ENCODE data around the gene PARD3B.

The PARD3B gene

DNA sequence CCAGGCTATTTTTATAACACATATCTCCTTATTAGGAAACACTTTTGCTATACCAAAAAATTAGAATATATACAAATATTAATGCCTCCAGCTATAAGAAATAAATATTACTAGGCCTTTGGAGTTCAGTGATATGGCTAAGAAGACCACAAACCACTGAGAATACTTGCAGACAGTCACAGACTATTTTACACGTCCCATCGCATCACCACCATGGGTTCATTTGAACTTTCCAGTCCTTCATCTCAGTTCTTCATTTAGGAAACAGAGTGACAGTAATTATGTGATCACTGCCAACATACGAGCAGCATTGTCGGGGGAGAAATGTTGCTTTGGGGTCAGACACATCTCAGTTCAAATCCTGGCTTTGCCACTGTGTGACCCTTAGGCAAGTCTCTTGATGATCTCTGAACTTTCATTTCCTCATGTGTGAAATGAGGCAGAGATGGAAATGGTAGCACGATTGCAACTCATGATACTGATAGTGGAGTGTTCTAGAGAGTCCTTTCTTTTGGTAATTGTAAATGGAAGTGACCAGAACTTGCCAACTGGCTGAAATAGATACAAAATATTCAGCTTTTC, 998.1 kb downstream of the PARD3B start:
- no peak for DNase-seq (ENCODE audit: low spot score)
- Histone ChIP-seq H3K4me3 (no peak overlapping the region), H3K27ac (no peak overlapping the region)
- TF ChIP-seq, protein P1, sequence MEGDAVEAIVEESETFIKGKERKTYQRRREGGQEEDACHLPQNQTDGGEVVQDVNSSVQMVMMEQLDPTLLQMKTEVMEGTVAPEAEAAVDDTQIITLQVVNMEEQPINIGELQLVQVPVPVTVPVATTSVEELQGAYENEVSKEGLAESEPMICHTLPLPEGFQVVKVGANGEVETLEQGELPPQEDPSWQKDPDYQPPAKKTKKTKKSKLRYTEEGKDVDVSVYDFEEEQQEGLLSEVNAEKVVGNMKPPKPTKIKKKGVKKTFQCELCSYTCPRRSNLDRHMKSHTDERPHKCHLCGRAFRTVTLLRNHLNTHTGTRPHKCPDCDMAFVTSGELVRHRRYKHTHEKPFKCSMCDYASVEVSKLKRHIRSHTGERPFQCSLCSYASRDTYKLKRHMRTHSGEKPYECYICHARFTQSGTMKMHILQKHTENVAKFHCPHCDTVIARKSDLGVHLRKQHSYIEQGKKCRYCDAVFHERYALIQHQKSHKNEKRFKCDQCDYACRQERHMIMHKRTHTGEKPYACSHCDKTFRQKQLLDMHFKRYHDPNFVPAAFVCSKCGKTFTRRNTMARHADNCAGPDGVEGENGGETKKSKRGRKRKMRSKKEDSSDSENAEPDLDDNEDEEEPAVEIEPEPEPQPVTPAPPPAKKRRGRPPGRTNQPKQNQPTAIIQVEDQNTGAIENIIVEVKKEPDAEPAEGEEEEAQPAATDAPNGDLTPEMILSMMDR (IDR thresholded peaks at IDR 0.05): no peak

DNA sequence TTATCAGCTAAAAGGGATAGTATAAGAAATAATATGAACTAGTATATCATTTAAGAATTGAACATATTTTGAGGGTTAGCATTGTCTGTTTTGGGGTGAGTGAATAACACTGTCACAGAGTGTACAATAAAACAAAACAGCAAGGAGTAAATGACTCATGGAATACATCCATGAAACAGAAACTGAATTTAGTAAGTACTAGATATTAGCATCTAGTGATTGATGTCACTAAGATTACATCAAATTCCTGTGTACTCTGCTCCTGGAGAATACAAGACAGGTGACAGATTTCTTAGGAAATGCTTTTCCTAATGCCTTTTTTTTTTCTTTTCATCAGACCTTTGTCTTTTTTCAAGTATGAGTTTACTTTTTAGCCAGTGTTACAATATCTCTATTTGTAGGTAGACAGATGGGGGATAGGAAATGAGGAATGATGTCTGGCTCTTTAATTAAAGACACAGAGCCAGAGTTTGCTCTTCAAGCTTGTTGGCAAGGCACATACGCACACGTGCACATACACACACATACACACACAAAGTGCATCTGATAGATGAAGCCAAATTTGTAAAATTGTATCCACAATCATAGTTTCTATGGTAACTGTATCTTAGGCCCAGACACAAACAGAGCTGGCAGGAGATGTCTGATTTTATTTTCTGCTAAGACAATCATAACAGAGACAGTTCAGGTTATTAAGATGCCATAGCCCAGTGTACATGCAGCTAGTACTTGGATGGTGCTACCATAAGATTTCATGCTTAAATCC, 998.8 kb downstream of the PARD3B start:
- no peak for DNase-seq (ENCODE audit: low spot score)
- H3K4me3 ChIP-seq: no peak overlapping the region
- TF ChIP-seq, protein P1 (IDR thresholded peaks at IDR 0.05): no peak

DNA sequence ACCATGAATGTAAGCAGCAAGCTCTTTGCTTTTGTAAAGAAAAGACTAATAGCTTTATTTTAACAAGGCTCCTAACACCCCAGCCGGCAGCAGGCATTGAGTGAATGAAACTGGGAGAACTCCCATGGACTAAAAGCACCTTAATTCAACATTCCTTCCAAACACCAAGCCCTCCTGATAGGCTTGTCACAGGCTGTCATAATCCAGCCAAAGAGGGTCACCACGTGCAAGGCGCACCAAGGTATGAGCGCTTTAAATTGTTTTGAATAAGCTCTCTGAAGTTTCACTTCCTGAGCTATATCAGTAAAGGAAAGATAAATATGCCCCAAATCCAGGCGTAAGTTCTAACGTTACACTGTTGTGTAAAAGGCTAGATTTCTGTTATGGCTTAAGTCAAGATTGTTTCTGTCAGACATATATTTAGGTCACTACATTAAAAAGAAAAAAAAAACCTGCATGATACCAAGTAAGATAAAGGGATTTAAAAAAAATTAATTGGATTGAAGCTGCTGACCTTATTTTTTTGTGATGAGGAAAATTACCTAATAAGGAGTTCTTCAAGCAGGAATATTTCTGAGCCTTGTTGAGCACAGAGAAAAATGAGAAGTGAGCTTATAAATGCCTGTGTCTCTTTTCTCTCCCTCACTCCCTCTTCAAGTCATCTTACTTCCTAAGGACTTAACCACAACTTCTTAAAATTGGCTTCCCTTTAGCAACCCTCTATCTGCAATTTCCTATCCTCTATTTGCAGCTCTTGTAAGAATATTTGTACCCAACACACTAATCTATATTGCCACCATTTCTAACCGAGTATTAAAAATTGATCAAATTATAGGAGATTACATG, 1000.9 kb downstream of the PARD3B start:
- Histone ChIP-seq H3K4me3 (no peak overlapping the region), H3K27ac (no peak overlapping the region)
- DNase-seq (ENCODE audit: low spot score): no peak
- TF ChIP-seq, protein P1 (IDR thresholded peaks at IDR 0.05): no peak

More for the DNA sequence above, 998.8 kb downstream of the PARD3B start:
- H3K27ac ChIP-seq: no peak overlapping the region

DNA sequence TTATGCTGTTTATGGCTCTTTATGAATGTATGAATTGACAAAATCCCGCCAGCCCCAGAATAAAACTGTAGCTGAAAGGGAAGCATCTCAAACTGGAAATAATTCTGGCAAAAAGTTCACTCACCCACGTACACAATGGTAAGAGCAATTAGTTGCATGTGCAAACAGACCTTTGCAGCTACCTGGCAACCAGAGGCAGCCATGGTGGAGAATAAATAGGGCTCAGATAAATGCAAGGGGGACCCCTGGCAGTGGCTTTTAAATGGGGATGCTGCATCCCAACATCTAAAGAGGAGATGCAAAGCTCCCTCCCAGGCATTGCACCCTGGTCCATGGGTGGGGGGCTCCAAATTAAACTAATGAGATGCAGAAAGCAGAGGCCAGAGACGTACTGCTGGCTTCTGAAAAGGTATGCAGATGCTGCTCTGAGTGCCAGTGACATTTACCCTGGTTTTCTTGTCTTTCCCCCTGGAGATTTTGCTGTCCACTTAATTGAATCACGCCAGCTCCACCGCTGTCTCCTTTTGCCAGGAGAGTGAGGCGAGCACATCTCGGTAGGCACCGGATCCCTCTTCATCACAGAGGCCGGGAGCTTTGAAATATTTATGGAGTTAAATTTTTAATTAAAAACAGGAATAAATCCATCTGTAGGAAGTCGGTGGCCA, 1010.4 kb downstream of the PARD3B start:
- no peak for DNase-seq (ENCODE audit: low spot score)
- TF ChIP-seq, protein P1 (IDR thresholded peaks at IDR 0.05): no peak
- Histone ChIP-seq H3K4me3 (no peak overlapping the region), H3K27ac (no peak overlapping the region)

DNA sequence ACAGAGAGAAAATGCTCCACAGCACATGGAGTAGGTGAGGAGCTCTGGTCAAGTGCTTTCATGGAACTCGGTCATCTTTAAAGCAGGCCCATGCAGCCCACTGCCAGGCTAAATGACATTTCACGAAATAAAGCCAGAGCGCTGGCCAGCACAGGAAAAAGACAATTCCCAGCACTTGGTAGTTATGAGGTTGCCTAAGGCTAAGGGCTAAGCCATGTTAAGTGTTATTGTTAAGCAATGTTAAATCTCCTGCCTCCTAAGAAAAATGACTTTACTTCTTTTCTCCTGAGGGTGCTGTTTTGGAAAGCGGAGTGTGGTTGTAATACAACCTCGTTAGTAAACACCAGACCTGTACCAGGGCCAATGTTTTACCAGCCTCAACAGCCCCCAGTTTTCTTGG, 1011.1 kb downstream of the PARD3B start:
- H3K27ac ChIP-seq: no peak overlapping the region
- DNase-seq (ENCODE audit: low spot score): no peak
- H3K4me3 ChIP-seq: no peak overlapping the region
- TF ChIP-seq, protein P1 (IDR thresholded peaks at IDR 0.05): no peak

DNA sequence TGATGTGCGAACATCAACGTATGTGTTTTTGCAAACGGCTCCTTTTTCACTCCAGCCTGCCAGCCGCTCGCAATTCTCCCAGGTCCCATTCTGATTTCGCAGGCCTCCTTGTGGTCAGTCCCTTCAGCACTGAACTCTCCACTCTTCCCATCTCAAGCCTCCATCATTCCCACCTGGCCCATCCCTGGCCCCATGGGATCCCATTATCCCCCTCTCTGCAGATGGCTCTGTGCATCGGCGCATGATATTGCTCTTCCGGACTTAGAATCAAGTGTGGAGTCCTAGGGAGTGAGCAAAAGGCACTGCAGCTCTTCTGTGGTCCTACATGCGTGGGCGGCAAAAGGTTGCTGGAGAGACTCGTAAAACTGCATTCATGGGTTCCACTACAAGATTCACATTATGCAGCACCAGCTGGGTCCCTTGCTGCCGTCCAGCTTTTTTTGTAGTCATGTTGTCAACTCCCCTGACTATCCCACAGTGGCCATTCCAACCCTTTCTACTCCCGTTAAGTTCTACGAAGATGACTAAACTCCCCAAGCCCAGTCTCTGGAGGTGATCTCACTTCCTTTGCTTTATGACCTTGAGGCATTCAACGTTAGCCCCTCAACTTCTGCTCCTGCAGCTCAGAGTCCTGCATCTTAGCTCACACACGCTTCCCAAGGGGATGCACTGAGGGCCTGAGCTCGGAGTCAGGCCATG, 1011.7 kb downstream of the PARD3B start:
- TF ChIP-seq, protein P1 (IDR thresholded peaks at IDR 0.05): no peak
- no peak overlapping the region for H3K27ac ChIP-seq
- H3K4me3 ChIP-seq: no peak overlapping the region
- DNase-seq (ENCODE audit: low spot score): no peak
